COLO829 (cell line): Measurements from ENCODE around the gene ITPK1.
A peak's percentile ranks its signal among the peaks of the same experiment; 100 is the strongest.

Experiments
- DNase-seq: peaks from one replicate; pipeline ENCODE4 v3.0.0; 2012; ENCODE audit warnings: low spot score

ITPK1 gene

DNA sequence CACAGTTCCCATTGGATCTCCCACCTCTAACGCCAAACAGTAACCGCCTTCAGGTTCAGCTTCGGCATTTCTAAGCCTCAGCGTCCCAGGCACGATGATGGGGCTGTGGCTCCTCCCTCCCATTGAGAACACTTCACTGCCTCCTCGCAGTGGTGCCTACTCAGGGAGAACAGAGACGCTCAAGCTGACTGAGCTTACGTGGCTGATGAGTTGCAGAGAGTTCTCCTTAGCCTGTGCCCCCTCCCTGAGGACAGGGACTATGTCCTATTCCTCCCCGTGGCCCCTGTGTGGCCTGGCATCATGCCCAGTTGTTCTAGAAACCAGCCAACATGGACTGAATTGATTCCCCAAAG lies 87.0 kb downstream of the ITPK1 start:
- DNase-seq = no peak

DNA sequence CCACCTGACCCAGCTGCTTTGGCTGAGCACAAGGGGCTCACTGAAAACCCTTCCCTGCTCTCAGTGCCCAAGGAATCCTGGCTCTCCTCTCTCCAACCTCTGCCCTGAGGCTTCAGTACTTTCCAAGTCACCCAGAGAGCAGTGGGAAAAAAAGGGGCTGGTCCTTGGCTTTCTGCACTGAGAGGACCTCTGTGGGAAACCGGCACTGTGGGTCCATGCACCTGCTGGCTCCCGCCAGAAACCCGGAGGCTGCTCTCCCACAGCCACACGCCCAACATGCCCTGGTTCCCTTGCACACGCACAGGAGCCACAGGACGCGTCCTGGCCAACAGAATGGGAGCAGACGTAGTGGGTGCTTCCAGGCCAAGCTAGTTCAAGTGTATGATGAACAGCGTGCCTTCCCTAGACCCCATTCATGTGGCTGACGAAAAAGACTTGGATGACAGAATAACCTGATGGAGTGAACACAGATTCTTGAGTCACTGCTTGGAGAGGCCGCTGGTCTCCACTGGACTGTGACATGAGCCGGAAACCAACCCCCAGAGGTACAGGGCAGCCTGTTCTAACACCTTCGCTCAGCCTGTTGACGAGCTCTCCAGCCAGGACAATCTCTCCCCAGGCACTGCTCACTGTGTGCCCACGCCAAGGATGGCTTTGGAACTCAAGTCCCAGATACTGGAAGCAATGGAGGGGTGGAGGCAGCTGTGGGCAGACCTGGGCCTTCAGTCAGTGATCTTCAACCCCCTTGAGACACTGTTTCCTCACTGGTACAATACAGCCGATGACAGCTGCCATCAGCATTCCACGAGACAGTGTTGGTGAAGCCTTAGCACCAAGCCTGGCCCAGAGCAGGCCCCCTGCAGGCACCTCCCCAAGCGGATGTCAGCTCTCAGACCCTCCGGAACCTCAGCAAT lies 87.7 kb downstream of the ITPK1 start:
- no peak for DNase-seq

DNA sequence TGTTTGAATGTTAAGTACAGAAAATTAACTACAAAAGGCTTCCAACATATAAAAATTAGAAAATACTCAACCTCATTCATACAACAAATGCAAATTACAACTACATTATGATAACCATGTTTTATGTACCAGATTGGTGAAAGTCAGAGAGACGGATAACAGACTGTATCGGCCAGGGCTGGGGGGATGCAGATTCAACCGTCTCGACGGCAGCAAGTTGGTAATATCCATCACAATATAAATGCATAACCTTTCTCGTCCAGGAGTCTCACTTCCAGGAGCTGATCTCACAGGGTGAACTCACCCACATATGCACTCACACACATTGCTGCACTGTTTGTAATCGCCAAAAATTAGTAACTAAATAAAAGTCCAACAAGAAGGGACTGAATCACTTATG lies 89.4 kb downstream of the ITPK1 start:
- no peak for DNase-seq

DNA sequence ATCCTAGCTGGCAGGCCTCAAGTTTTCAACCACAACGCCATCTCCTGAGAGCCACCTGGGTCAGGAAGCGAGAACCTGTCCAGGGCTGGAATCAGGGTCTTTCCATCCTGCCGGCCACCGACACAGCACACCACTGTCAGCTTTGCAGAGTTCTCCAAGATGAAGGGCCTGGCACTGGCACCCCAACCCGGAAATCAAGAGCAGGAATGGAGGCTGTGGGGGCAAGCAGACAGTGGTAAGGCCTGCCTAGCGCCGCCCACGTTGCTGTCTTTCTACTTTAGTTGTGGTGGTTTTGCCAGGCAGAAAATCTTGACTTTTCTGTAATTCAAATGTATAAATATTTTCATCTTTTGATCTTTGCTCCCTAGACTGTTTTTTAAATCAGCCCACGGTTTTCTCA lies 90.7 kb downstream of the ITPK1 start:
- DNase-seq = no peak

DNA sequence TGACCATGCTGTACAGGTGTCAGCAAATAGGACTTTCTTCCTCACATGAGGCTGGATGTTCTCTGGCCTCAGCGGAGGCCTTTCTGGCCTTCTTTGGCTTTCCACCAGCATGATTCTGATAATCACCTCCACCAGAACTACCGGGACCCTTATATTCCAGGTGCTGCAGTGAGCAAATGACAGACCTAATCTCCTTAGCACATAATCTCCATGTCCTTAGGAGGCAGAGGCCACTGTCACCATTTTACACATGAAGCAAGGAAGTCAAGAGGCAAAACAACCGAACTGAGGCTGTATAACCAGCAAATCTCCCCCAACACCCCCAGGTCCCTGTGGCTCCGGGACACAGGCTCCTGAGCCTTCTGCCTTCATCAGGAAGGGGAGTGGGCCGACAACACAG lies 91.2 kb downstream of the ITPK1 start:
- DNase-seq = no peak

DNA sequence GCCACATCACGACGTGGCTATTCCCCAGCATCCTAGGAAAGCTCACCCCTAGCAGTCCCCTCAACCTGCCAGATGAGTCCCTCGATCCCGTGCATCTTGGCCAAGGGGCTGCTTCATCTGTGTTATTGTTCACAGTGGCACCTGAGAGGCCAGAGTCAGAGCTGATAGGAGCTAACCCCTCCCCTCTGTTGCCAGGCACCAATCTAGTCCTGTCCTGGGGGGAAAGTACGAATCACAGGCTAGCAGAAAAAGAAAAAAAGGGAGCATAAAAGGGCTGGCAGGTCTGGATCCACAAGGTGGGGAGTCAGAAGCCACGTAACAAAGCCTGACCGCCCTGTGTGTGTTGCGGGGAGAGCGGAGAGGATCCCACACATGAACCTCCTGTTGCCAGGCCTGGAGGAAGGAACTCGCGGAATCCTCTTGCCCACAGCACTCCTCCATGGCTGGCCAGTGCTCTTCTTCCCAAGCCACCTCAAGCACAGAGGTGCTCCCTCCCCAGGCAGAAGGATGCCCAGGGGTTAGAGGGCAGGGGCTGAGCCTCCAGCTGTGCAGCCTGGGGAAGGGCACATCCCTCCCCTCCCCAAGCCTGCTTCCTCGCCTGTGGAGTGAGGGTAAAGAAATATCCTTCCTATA lies 91.8 kb downstream of the ITPK1 start:
- no peak for DNase-seq

DNA sequence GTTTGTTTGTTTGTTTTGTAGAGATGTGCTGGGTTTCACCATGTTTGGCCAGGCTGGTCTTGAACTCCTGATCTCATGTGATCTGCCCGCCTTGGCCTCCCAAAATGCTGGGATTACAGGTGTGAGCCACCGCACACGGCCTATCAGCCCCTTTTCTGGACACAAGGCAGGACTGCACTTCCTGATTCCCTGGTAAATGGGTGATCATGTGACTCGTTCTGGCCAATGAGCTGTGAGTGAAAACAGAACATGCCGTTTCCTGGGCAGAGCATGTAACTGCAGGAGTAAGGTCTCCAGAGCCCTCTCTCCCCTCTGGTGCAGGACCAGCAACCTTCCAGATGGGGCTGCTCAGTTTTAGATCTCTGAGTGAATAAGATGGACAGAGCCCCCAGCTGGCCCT lies 92.7 kb downstream of the ITPK1 start:
- DNase-seq = no peak

DNA sequence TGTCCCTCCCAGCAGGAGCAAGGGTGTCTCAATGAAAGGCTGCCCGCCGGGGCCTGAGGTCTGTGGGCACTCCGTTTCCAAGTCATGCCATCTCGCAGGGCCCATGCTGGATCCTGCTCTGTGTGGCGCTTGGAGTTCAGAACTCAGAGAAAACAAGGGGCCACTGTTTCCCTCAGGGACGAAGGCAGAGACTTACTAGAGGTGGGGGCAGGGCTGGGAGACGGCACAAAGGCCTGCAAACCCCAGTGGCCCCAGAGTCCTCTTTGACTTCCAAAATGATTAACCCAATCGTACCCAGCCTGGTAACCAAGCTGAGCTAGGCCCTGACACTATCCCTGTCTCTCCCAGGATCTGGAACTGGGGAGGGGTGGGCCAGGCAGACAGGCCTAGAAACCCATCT lies 95.8 kb downstream of the ITPK1 start:
- DNase-seq = peak; percentile 67

DNA sequence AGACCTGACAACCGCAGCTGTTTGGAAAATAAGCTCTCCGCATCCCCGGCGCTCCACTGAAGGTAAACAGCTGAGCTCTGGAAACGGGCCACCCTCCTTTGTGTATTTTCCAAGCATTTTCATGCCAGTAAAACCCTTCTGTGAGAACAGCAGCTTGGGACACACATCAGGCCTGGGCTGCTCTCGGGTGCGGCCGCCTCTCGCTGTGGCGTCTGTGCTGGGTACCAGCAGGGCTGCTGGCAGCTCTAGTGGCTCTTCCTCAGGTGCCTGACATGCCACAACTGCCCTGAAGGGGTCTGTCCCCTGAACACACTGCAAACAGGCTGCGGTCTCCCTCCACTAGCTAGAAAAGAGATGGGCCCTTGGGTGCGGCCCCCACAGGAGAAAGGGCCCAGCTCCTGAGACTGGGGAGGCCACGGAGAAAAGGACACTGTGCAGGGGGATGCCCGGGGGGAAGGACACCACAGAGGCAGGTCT lies 96.3 kb downstream of the ITPK1 start:
- DNase-seq = no peak

DNA sequence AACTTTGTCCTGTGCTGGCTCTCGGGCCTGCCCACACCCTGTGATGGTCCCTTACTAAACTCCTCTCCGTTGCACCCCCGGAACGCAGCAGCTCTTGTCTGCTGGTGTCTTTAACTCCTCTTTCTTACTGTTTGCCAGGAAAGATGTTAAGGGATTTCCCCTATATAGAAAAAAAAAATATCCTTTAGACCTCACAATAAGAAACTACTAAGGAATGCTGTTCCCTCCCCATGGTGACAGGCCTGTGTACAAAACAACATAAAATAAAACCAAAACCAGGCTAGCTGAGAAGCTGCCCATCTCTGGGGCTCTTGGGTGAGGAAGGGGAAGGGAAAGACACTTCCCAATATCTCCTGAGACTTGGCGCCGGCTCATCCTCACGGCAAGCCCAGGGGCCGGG lies 97.4 kb downstream of the ITPK1 start:
- DNase-seq = no peak

DNA sequence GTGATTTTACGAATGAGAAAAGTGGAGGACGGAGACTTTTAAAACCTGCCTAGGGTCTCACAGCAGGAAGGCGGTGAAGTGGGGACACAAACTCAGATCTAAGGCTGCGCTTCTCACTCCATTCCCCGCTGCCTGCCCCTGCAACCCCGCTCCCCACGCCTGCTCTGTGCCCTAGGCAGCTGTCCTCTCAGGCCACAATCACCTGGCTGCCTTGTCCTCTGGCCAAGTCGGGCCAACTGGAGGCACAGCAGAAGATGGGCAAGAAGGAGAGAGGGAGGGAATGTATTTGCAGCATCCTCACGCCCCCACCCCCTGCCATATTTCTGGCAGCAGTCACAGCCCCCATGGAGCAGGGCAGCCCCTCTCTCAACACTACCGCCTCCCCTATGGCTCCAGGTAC lies 97.8 kb downstream of the ITPK1 start:
- no peak for DNase-seq

DNA sequence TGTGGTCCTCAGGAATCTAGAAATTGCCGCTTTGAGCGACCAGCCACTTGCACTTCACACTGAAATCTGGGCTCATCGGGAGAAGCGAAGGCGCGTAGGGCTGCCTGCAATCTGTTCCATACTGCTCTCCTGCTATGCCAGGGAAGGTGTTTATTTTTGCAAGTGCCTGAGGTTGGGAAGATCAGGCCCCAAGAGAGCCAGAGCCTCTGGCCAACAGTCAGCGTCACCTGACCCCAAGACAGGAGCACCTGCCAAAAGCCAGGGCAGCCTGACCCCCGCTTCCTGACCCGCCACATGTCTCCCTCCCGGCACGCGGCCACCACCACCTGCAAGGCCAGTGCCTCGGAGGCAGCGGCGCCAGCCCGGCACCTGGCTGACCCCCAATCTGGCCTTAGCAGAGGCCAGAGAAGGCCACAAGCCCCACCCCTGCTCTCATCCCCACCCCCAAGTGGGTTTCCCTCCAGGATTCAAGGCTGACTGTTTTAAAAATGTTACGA lies 98.4 kb downstream of the ITPK1 start:
- no peak for DNase-seq

DNA sequence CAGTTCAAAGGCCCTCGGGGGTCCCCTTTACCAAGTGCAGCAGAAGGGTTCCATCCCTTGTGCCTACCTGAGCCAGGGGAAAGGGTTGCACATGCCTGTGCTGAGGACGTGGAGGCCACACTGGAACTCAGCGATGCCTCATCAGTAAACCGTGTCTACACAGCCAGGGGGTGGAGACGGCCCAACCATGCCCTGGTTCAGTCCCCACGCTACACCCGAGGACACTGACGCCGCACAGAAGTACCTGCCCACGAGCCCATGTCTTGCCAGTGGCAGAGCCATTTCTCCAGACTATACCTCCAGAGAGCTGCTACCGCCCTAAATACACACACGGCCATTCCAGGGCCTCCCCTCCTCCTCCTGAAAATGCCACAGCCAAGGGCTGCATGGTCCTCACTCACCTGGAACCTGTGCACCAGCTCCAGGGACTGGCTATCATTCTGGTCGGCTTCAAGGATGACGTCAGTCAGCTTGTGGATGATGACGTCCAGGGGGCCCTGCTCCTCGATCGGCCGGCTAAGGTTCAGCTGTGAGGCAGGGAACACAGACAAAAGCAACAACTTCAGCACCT lies 99.4 kb downstream of the ITPK1 start:
- no peak for DNase-seq

DNA sequence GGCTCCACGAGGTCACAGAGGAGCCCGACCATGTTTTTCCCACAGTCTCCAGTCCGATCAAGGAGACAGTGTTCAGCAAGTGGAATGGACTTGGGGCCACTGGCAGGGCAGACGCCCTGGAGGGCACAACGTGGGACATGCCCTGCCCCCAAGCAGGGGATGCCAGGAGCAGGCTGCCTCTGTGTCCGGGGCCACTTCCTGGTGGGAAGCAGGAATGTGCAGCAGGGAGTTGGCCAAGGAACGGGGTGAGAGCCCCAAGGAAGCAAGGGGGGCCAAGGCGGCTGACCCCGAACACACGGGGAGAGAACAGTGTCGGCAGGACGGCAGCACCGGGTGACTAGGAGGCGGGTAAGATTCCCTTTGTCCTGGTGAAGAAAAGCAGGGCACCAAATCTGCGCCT lies 100.2 kb downstream of the ITPK1 start:
- DNase-seq = no peak

DNA sequence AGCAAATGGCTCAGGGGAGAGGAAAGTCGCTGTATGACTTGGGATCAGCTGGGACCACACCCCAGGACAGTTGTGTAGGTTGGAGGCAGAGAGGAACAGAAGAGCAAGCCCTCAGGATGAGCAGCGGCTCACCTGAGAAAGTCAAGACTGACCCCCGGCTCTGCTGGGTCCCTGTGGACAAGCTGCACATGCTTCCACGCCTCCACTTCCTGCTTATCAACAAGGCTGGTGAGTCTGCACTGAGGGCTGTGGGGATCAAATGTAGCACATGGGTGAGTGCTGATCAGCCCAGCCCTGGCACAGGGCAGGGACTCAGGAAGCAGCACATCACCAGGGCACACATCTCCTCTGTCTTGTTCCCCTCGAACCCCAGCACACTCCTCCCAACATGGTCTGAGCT lies 100.7 kb downstream of the ITPK1 start:
- no peak for DNase-seq

DNA sequence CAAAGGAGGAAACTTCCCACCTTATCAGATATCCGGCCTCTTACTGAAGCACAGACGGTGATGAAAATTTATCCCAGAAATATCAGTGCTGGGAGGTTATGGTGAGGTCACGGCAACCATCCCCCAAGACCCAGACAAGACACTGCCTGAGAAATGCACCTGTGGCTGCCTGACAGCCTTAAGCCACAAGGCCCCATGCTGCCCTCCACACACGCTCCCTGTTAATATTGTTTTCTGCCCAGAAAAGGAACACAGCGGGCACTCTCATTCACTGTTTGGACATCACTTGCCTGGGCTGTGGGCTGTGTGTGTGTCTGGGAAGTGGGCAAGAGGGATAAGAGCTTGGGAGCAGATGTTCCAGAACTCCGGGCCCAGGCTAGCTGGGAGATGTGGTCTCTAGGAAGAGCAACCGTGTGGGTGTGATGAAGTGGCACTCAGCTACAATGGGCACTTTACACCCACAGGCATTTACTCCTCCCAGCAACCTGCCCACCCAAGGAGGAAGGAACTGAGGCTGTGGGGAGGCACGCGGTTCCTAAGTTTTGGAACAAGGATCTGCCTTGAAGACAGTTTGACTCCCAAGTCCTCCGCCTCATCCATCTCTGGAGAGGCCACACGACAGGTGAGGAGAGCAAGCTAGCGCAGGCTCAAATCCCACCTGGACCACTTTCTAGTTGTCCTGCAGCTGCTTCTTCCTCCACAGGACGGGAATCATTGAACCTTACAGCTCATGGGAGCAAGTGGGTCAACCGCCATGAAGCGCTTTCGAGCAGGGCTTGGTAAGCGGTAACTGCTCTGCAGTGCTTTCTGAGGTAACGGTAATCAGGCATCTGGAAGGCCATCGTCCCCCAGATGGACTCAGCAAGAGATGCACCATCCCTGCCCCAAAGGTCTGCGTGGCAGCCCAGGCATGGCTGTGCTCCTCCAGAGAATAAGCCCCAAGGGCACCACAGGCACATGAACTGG lies 101.4 kb downstream of the ITPK1 start:
- DNase-seq = no peak

DNA sequence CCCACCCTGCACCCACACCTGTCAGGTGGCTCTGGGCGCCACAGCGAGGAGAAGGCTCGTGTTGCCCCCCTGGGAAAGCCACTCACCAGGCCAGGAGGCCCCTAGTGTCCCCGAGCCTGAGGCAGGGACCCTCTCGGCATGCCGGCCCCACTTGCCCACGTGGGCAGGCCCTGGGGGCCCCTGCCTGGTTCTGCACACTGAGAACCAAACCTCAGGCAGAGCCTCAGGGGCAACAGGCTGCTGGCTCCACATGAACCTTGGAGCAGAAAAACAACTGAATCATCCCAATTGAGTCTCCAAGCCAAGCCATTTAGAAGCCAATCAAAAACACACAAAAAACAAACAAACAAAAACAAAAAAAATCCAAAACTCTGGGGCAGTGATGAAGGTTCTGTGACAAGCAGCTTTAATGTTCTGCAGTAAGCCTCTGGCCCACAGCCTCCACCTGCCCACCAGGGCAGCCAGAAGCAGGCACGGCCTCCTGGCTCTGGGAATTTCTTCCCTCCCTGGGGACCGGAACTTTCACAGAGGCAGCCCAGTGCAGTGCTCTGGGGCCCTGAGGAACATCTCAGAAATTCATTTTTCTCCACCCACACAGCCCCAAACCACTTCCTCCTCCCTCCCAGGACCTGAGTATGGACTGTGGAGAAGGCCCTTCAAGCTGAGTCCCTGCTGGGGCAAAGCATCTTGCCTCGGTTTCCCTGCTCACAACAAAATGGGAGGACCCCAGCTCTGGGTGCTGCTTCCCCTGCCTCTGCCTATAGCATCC lies 102.6 kb downstream of the ITPK1 start:
- peak; percentile 76 for DNase-seq

DNA sequence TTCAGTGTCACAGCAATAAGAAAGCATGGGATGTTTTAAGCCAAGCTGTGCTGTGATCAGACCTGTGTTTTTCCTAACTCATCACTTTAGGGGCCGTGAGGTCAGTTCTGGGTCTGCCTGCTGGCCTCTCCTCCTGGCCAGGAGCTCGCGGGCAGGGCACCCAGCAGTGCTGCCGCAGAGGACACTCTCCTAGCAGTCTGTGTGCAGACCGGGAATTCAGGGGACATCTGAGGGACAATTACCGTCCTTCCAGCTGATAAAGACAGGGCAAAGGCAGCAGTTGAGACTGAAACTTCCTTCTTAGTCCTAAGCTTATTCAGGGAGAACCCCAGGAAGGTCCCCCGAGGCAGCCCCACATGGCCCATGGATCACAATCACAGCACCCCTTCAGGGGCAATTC lies 103.2 kb downstream of the ITPK1 start:
- no peak for DNase-seq

DNA sequence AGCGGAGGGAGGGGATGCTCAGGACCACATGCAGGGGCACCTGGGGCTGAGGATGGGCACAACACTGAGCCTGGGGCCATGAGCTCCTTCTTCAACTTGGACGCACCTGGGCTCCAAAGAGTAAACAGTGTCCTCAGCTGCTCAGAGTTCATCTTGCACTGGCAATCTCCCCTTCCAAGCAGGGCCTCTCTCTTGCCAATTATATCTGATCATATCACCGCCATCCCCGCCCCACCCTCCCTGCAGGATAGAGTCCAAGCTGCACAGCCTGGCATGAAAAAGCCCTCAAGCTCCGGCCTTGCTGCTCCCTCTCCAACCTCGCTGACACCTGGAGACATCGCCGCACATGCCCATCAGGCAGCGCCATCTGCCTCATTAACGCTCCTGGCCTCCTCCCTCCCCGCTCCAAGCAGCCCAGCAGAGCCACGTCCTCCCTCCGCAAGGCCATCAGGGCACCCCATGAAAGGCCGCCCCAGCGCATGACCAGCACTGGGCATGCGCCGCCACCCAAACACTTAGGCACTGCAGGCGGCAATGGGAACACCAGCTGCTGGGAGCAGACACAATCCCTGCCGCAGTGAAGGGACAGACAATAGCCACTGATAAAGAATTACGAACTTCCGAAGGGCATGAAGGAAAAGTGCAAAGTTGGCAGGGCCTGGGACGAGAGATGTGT lies 103.9 kb downstream of the ITPK1 start:
- no peak for DNase-seq

DNA sequence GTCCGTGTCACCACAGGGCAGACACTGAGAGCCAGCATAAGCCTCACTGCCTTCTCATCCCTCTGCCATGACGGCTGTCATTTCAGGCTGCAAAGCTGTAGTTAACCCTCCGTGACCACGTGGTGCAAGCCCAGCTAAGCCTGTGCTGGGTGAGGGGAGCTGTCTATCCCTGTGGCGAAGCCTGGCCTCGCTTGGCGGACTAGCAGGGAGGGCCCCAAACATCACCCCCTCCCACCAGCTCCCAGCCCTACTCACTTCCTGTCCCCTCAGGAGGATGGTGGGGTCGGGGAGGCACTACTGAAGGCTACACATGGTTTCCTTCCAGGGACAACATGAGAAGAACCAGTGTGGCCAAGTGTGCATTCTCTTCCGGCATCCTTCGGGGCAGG lies 104.6 kb downstream of the ITPK1 start:
- no peak for DNase-seq
